CD14-positive monocyte (primary cell): ENCODE measurements around the gene JAGN1. TPM values are rescaled to one million over a fixed set of nuclear protein-coding genes. Genes with fewer than 3 reads are reported as not detected.
"Not testable (repeated sequence)": the region's sequence is repeated elsewhere in the genome, so short reads cannot be mapped to it uniquely, and the experiment has no call there.

Experiments used
- DNase-seq, 3 donors: peaks; one replicate each; pipeline ENCODE4 v3.0.0-alpha.2; 2011 to 2022
- H2AFZ ChIP-seq: 2 replicates; pipeline ENCODE4 v1.6.0; 2012; ENCODE audit warnings: mild to moderate bottlenecking, low read depth, low read length, inconsistent platforms; ENCODE audit not compliant: insufficient read depth, poor library complexity, severe bottlenecking
- H3K27ac ChIP-seq, 2 donors: 1 replicate in 1 of 2; 2 replicates in 1 of 2; pipeline ENCODE4 v1.5.1; 2012 to 2013; ENCODE audit warnings: low read length in 2 of 2, control low read depth in 1 of 2, inconsistent platforms in 1 of 2, low read depth in 1 of 2, mild to moderate bottlenecking in 1 of 2
- H3K27me3 ChIP-seq, 2 donors: one replicate each; pipeline versions ENCODE4 v1.6.0 to v1.6.1; 2011 to 2013; ENCODE audit warnings: low read length in 2 of 2; ENCODE audit not compliant: control insufficient read depth in 2 of 2, insufficient read depth in 2 of 2
- H3K36me3 ChIP-seq, 2 donors: replicated peaks in 1 of 2; 1 replicate in 1 of 2; 2 replicates in 1 of 2; pipeline versions ENCODE4 v1.5.1 to v1.6.1; 2012 to 2013; ENCODE audit warnings: low read length in 2 of 2, control low read depth in 1 of 2, inconsistent platforms in 1 of 2, mild to moderate bottlenecking in 1 of 2; ENCODE audit not compliant: insufficient read depth in 2 of 2, control insufficient read depth in 1 of 2
- H3K4me1 ChIP-seq, 2 donors: 1 replicate in 1 of 2; 2 replicates in 1 of 2; pipeline versions ENCODE4 v1.5.1 to v1.6.1; 2012 to 2013; ENCODE audit warnings: low read length in 2 of 2, control low read depth in 1 of 2, inconsistent platforms in 1 of 2, mild to moderate bottlenecking in 1 of 2, moderate library complexity in 1 of 2; ENCODE audit not compliant: insufficient read depth in 2 of 2, control insufficient read depth in 1 of 2
- H3K4me2 ChIP-seq: replicated peaks from 2 replicates; pipeline ENCODE3; 2012; ENCODE audit warnings: low read length, moderate library complexity, mild to moderate bottlenecking; ENCODE audit not compliant: poor library complexity, severe bottlenecking; ENCODE audit errors: extremely low read depth
- H3K4me3 ChIP-seq, 3 experiments: fragments of 200-600 bp in 1 of 3; sonication (generic) in 1 of 3; replicated peaks in 1 of 3; 1 replicate in 2 of 3; 2 replicates in 1 of 3; pipeline ENCODE4 v1.5.1; 2011 to 2013; ENCODE audit warnings: low read length in 3 of 3, mild to moderate bottlenecking in 3 of 3, control low read depth in 2 of 3, low read depth in 2 of 3, inconsistent platforms in 1 of 3, moderate library complexity in 1 of 3
- H3K79me2 ChIP-seq: 2 replicates; pipeline ENCODE4 v1.6.0; 2012; ENCODE audit warnings: mild to moderate bottlenecking, control low read depth, inconsistent platforms, low read length, moderate library complexity; ENCODE audit not compliant: insufficient read depth
- H3K9ac ChIP-seq: 2 replicates; pipeline ENCODE4 v1.6.0; 2017; ENCODE audit warnings: low read length, mild to moderate bottlenecking; ENCODE audit not compliant: insufficient read depth, poor library complexity, severe bottlenecking
- H3K9me3 ChIP-seq, 2 donors: replicated peaks in 1 of 2; 1 replicate in 1 of 2; 2 replicates in 1 of 2; pipeline versions ENCODE4 v1.5.1 to v1.6.1; 2012 to 2013; ENCODE audit warnings: low read length in 2 of 2, control low read depth in 1 of 2; ENCODE audit not compliant: control insufficient read depth in 1 of 2, insufficient read depth in 1 of 2
- H4K20me1 ChIP-seq: 2 replicates; pipeline ENCODE4 v1.6.0; 2012; ENCODE audit warnings: mild to moderate bottlenecking, low read length, control low read depth, moderate library complexity; ENCODE audit not compliant: insufficient read depth
- H3K27ac Mint-ChIP-seq, 7 donors: one replicate each; pipeline ENCODE4 v1.8.0; 2020; ENCODE audit warnings: mild to moderate bottlenecking in 7 of 7, mixed read lengths in 7 of 7, moderate library complexity in 6 of 7, inconsistent platforms in 2 of 7
- H3K27me3 Mint-ChIP-seq, 3 donors: one replicate each; pipeline ENCODE4 v1.8.0; 2021 to 2022; ENCODE audit warnings: low read depth in 3 of 3, mild to moderate bottlenecking in 3 of 3, mixed read lengths in 3 of 3, moderate library complexity in 3 of 3, inconsistent platforms in 1 of 3
- H3K36me3 Mint-ChIP-seq, 2 donors: one replicate each; pipeline ENCODE4 v1.8.0; 2020; ENCODE audit warnings: mixed read lengths in 2 of 2, inconsistent platforms in 1 of 2, mild to moderate bottlenecking in 1 of 2
- H3K4me1 Mint-ChIP-seq: one replicate; pipeline ENCODE4 v1.8.0; 2020; ENCODE audit warnings: mild to moderate bottlenecking, mixed read lengths
- H3K4me3 Mint-ChIP-seq, 2 donors: one replicate each; pipeline ENCODE4 v1.8.0; 2020; ENCODE audit warnings: mild to moderate bottlenecking in 2 of 2, mixed read lengths in 2 of 2, moderate library complexity in 1 of 2
- H3K9me3 Mint-ChIP-seq, 7 donors: one replicate each; pipeline ENCODE4 v1.8.0; 2020 to 2022; ENCODE audit warnings: mixed read lengths in 7 of 7, mild to moderate bottlenecking in 6 of 7, moderate library complexity in 6 of 7, inconsistent platforms in 2 of 7
- CTCF ChIP-seq: fragments of 200-600 bp; IDR thresholded peaks from one replicate; pipeline ENCODE4 v1.8.0; 2022; ENCODE audit warnings: antibody characterized with exemption, mild to moderate bottlenecking
- WGBS: methylation state at CpG from one replicate; pipeline ENCODE4 v1.1.5; 2013; ENCODE audit warnings: missing lambda C conversion rate; ENCODE audit not compliant: insufficient coverage; 5-methylcytosine and 5-hydroxymethylcytosine counted together
- intact Hi-C, 2 donors: fragments of 100-400 bp; cut with micrococcal nuclease; formaldehyde crosslinking; loops; one replicate each; pipeline versions ENCODE4 v1.15.0 to v1.15.1; 2023
- polyA plus RNA-seq, 3 donors: library from polyadenylated mRNA; depleted of rRNA in 1 of 3; unstranded in 2 of 3; stranded (reverse) in 1 of 3; fragments of 300-500 nt in 2 of 3; fragments of >200 nt in 1 of 3; fragmentation: Illumina TruSeq in 2 of 3; gene quantifications; 1 replicate in 2 of 3; 2 replicates in 1 of 3; pipeline ENCODE4 v1.2.3, GENCODE V29; 2012 to 2021

The JAGN1 gene
- polyA plus RNA-seq, 3 donors = 17.3 to 56.3 (median 49.8) TPM

GRCh38 chr3:9846931-9847488 lies 43.4 kb upstream of the JAGN1 start:
- Histone ChIP-seq H3K79me2 (peaks cover 10% of the 10 kb centered on the region), H2AFZ (no peak overlapping the region), H3K4me1 (peaks cover 23% of the 10 kb centered on the region in 2 donors), H3K27me3 (no peaks in the 10 kb centered on the region), H3K9me3 (no peaks in the 10 kb centered on the region), H3K4me3 (no peak overlapping the region), H3K4me2 (no peak overlapping the region), H3K36me3 (peaks cover 0 to 4% of the 10 kb centered on the region in 2 donors), H3K9ac (no peak overlapping the region), H3K27ac (no peak overlapping the region), H4K20me1 (no peaks in the 10 kb centered on the region)
- H3K9me3 Mint-ChIP-seq = peaks cover 0 to 3% (median 0%) of the 10 kb centered on the region in 7 donors
- H3K27me3 Mint-ChIP-seq = peaks cover 0 to 3% (median 0%) of the 10 kb centered on the region in 3 donors
- no peak for DNase-seq
- H3K4me3 Mint-ChIP-seq = no peak overlapping the region
- H3K4me1 Mint-ChIP-seq = peaks cover 28% of the 10 kb centered on the region
- H3K36me3 Mint-ChIP-seq = peaks cover 5 to 6% of the 10 kb centered on the region in 2 donors
- no peak for TF ChIP-seq CTCF
- intact Hi-C loops = loop anchor here in 1 of 2 donors (10.0 kb wide), 1 partner anchor 52 kb away; the partner anchor contains the start of genes ARPC4 and TADA3
- 92% methylated on average over 5 of the region's 6 CpGs for WGBS
- H3K27ac Mint-ChIP-seq = no peak overlapping the region

GRCh38 chr3:9847870-9848269 lies 42.5 kb upstream of the JAGN1 start:
- peaks cover 20% of the 10 kb centered on the region for H3K4me1 Mint-ChIP-seq
- not testable (repeated sequence) for DNase-seq, H3K4me2 ChIP-seq, H2AFZ ChIP-seq, H3K27me3 Mint-ChIP-seq, H3K27ac Mint-ChIP-seq, H3K79me2 ChIP-seq, H3K4me3 ChIP-seq, H3K9me3 ChIP-seq, H3K9me3 Mint-ChIP-seq, H3K36me3 Mint-ChIP-seq, H3K27ac ChIP-seq, H3K4me3 Mint-ChIP-seq, H4K20me1 ChIP-seq, H3K27me3 ChIP-seq, H3K36me3 ChIP-seq, H3K9ac ChIP-seq
- no CpG with 5 or more reads among the region's 9 CpGs for WGBS
- H3K4me1 ChIP-seq = peaks cover 18 to 20% of the 10 kb centered on the region in 2 donors
- intact Hi-C loops = loop anchor here in 1 of 2 donors (10.0 kb wide), 1 partner anchor 53 kb away; the partner anchor contains the start of genes ARPC4 and TADA3
